ENCODE measurements around the gene APOL4.

GRCh38 chr22:36204001-36204631 is 2.5 kb upstream of the APOL4 start:
- TF ChIP-seq CTCF (conservative IDR thresholded peaks at IDR 0.05) (no peak), ZFX (IDR thresholded peaks at IDR 0.05) (no peak)

All from C4-2B (cell line).